ENCODE data around the gene LAMA3.

The LAMA3 gene

GRCh38 chr18:23936381-23936958, 247.2 kb downstream of the LAMA3 start:
- Histone ChIP-seq H3K9ac (ENCODE audit: low read depth in 1 of 2, low read length in 2 of 2) (no peak overlapping the region), H3K27me3 (ENCODE audit: control insufficient read depth in 2 of 2, insufficient read depth in 2 of 2, low read length in 2 of 2) (no peaks in the 10 kb centered on the region), H3K4me1 (ENCODE audit: control insufficient read depth in 2 of 2, insufficient read depth in 2 of 2, low read length in 2 of 2) (peaks cover 0 to 2% of the 10 kb centered on the region in 2 donors), H3K9me3 (ENCODE audit: control insufficient read depth in 2 of 2, low read length in 2 of 2) (no peaks in the 10 kb centered on the region), H3K4me3 (ENCODE audit: low read length in 2 of 2) (no peak overlapping the region), H3K36me3 (ENCODE audit: control insufficient read depth in 2 of 2, insufficient read depth in 2 of 2, low read length in 2 of 2) (peaks cover 4% of the 10 kb centered on the region in 2 donors), H3K27ac (ENCODE audit: low read depth in 2 of 2, low read length in 2 of 2) (no peak overlapping the region)

- Histone ChIP-seq H3K9me3 (ENCODE audit: control insufficient read depth in 2 of 2, low read length in 2 of 2) (no peaks in the 10 kb centered on the region), H3K9ac (ENCODE audit: low read depth in 1 of 2, low read length in 2 of 2) (no peak overlapping the region), H3K36me3 (ENCODE audit: control insufficient read depth in 2 of 2, insufficient read depth in 2 of 2, low read length in 2 of 2) (peaks cover 4 to 6% of the 10 kb centered on the region in 2 donors), H3K4me3 (ENCODE audit: low read length in 2 of 2) (no peak overlapping the region), H3K27me3 (ENCODE audit: control insufficient read depth in 2 of 2, insufficient read depth in 2 of 2, low read length in 2 of 2) (no peaks in the 10 kb centered on the region), H3K27ac (ENCODE audit: low read depth in 2 of 2, low read length in 2 of 2) (no peak overlapping the region), H3K4me1 (ENCODE audit: control insufficient read depth in 2 of 2, insufficient read depth in 2 of 2, low read length in 2 of 2) (peaks cover 0 to 2% of the 10 kb centered on the region in 2 donors)
Observed at GRCh38 chr18:23938043-23938756, 248.9 kb downstream of the LAMA3 start.

GRCh38 chr18:23938901-23939341, 249.7 kb downstream of the LAMA3 start:
- H3K4me3 ChIP-seq (ENCODE audit: low read length in 2 of 2), result no peak overlapping the region
- no peak overlapping the region for H3K27ac ChIP-seq (ENCODE audit: low read depth in 2 of 2, low read length in 2 of 2)
- H3K36me3 ChIP-seq (ENCODE audit: control insufficient read depth in 2 of 2, insufficient read depth in 2 of 2, low read length in 2 of 2), result peaks cover 4 to 10% of the 10 kb centered on the region in 2 donors
- no peak overlapping the region for H3K9ac ChIP-seq (ENCODE audit: low read depth in 1 of 2, low read length in 2 of 2)
- H3K27me3 ChIP-seq (ENCODE audit: control insufficient read depth in 2 of 2, insufficient read depth in 2 of 2, low read length in 2 of 2), result no peaks in the 10 kb centered on the region
- peaks cover 0 to 2% of the 10 kb centered on the region in 2 donors for H3K4me1 ChIP-seq (ENCODE audit: control insufficient read depth in 2 of 2, insufficient read depth in 2 of 2, low read length in 2 of 2)
- H3K9me3 ChIP-seq (ENCODE audit: control insufficient read depth in 2 of 2, low read length in 2 of 2), result no peaks in the 10 kb centered on the region

GRCh38 chr18:23939366-23939765, 250.1 kb downstream of the LAMA3 start:
- peaks cover 4 to 12% of the 10 kb centered on the region in 2 donors for H3K36me3 ChIP-seq (ENCODE audit: control insufficient read depth in 2 of 2, insufficient read depth in 2 of 2, low read length in 2 of 2)

GRCh38 chr18:23939896-23940295, 250.6 kb downstream of the LAMA3 start:
- H3K36me3 ChIP-seq (ENCODE audit: control insufficient read depth in 2 of 2, insufficient read depth in 2 of 2, low read length in 2 of 2), result peaks cover 4 to 13% of the 10 kb centered on the region in 2 donors
- no peak overlapping the region for H3K4me3 ChIP-seq (ENCODE audit: low read length in 2 of 2)
- H3K27me3 ChIP-seq (ENCODE audit: control insufficient read depth in 2 of 2, insufficient read depth in 2 of 2, low read length in 2 of 2), result no peaks in the 10 kb centered on the region
- no peaks in the 10 kb centered on the region for H3K9me3 ChIP-seq (ENCODE audit: control insufficient read depth in 2 of 2, low read length in 2 of 2)
- H3K4me1 ChIP-seq (ENCODE audit: control insufficient read depth in 2 of 2, insufficient read depth in 2 of 2, low read length in 2 of 2), result peaks cover 0 to 2% of the 10 kb centered on the region in 2 donors
- H3K27ac ChIP-seq (ENCODE audit: low read depth in 2 of 2, low read length in 2 of 2), result no peak overlapping the region
- H3K9ac ChIP-seq (ENCODE audit: low read depth in 1 of 2, low read length in 2 of 2), result no peak overlapping the region

More at GRCh38 chr18:23939366-23939765, 250.1 kb downstream of the LAMA3 start:
- Histone ChIP-seq H3K27me3 (ENCODE audit: control insufficient read depth in 2 of 2, insufficient read depth in 2 of 2, low read length in 2 of 2) (no peaks in the 10 kb centered on the region), H3K4me3 (ENCODE audit: low read length in 2 of 2) (no peak overlapping the region), H3K9me3 (ENCODE audit: control insufficient read depth in 2 of 2, low read length in 2 of 2) (no peaks in the 10 kb centered on the region), H3K4me1 (ENCODE audit: control insufficient read depth in 2 of 2, insufficient read depth in 2 of 2, low read length in 2 of 2) (peaks cover 0 to 2% of the 10 kb centered on the region in 2 donors), H3K9ac (ENCODE audit: low read depth in 1 of 2, low read length in 2 of 2) (no peak overlapping the region), H3K27ac (ENCODE audit: low read depth in 2 of 2, low read length in 2 of 2) (no peak overlapping the region)

- Histone ChIP-seq H3K27ac (ENCODE audit: low read depth in 2 of 2, low read length in 2 of 2) (no peak overlapping the region), H3K4me1 (ENCODE audit: control insufficient read depth in 2 of 2, insufficient read depth in 2 of 2, low read length in 2 of 2) (no peaks in the 10 kb centered on the region), H3K4me3 (ENCODE audit: low read length in 2 of 2) (no peak overlapping the region), H3K9ac (ENCODE audit: low read depth in 1 of 2, low read length in 2 of 2) (no peak overlapping the region), H3K36me3 (ENCODE audit: control insufficient read depth in 2 of 2, insufficient read depth in 2 of 2, low read length in 2 of 2) (peaks cover 3 to 13% of the 10 kb centered on the region in 2 donors), H3K27me3 (ENCODE audit: control insufficient read depth in 2 of 2, insufficient read depth in 2 of 2, low read length in 2 of 2) (no peaks in the 10 kb centered on the region), H3K9me3 (ENCODE audit: control insufficient read depth in 2 of 2, low read length in 2 of 2) (no peaks in the 10 kb centered on the region)
Observed at GRCh38 chr18:23941791-23942190, 252.5 kb downstream of the LAMA3 start.

GRCh38 chr18:23943104-23943503, 253.9 kb downstream of the LAMA3 start:
- H3K27me3 ChIP-seq (ENCODE audit: control insufficient read depth in 2 of 2, insufficient read depth in 2 of 2, low read length in 2 of 2), result no peaks in the 10 kb centered on the region
- peaks cover 3 to 13% of the 10 kb centered on the region in 2 donors for H3K36me3 ChIP-seq (ENCODE audit: control insufficient read depth in 2 of 2, insufficient read depth in 2 of 2, low read length in 2 of 2)
- no peaks in the 10 kb centered on the region for H3K4me1 ChIP-seq (ENCODE audit: control insufficient read depth in 2 of 2, insufficient read depth in 2 of 2, low read length in 2 of 2)
- H3K9me3 ChIP-seq (ENCODE audit: control insufficient read depth in 2 of 2, low read length in 2 of 2), result no peaks in the 10 kb centered on the region
- H3K9ac ChIP-seq (ENCODE audit: low read depth in 1 of 2, low read length in 2 of 2), result no peak overlapping the region
- no peak overlapping the region for H3K4me3 ChIP-seq (ENCODE audit: low read length in 2 of 2)
- H3K27ac ChIP-seq (ENCODE audit: low read depth in 2 of 2, low read length in 2 of 2), result no peak overlapping the region

- no peak overlapping the region for H3K27ac ChIP-seq (ENCODE audit: low read depth in 2 of 2, low read length in 2 of 2)
- H3K36me3 ChIP-seq (ENCODE audit: control insufficient read depth in 2 of 2, insufficient read depth in 2 of 2, low read length in 2 of 2), result peaks cover 3 to 13% of the 10 kb centered on the region in 2 donors
- H3K4me3 ChIP-seq (ENCODE audit: low read length in 2 of 2), result no peak overlapping the region
- H3K27me3 ChIP-seq (ENCODE audit: control insufficient read depth in 2 of 2, insufficient read depth in 2 of 2, low read length in 2 of 2), result no peaks in the 10 kb centered on the region
- no peak overlapping the region for H3K9ac ChIP-seq (ENCODE audit: low read depth in 1 of 2, low read length in 2 of 2)
- H3K4me1 ChIP-seq (ENCODE audit: control insufficient read depth in 2 of 2, insufficient read depth in 2 of 2, low read length in 2 of 2), result no peaks in the 10 kb centered on the region
- no peaks in the 10 kb centered on the region for H3K9me3 ChIP-seq (ENCODE audit: control insufficient read depth in 2 of 2, low read length in 2 of 2)
Observed at GRCh38 chr18:23943903-23944624, 254.8 kb downstream of the LAMA3 start.

GRCh38 chr18:23945416-23946079, 256.3 kb downstream of the LAMA3 start:
- Histone ChIP-seq H3K4me1 (ENCODE audit: control insufficient read depth in 2 of 2, insufficient read depth in 2 of 2, low read length in 2 of 2) (no peaks in the 10 kb centered on the region), H3K36me3 (ENCODE audit: control insufficient read depth in 2 of 2, insufficient read depth in 2 of 2, low read length in 2 of 2) (peaks cover 0 to 9% of the 10 kb centered on the region in 2 donors), H3K9me3 (ENCODE audit: control insufficient read depth in 2 of 2, low read length in 2 of 2) (no peaks in the 10 kb centered on the region), H3K9ac (ENCODE audit: low read depth in 1 of 2, low read length in 2 of 2) (no peak overlapping the region), H3K4me3 (ENCODE audit: low read length in 2 of 2) (no peak overlapping the region), H3K27ac (ENCODE audit: low read depth in 2 of 2, low read length in 2 of 2) (no peak overlapping the region), H3K27me3 (ENCODE audit: control insufficient read depth in 2 of 2, insufficient read depth in 2 of 2, low read length in 2 of 2) (no peaks in the 10 kb centered on the region)
